H9 (cell line): ENCODE measurements around the gene VEGFD. TPM values are rescaled to one million over a fixed set of nuclear protein-coding genes. Genes with fewer than 3 reads are reported as not detected.

ENCODE experiments used
- DNase-seq: peaks from one replicate; pipeline ENCODE4 v3.0.0-alpha.2; 2017
- H2AFZ ChIP-seq: one replicate; pipeline ENCODE4 v1.6.1; 2013; ENCODE audit warnings: mild to moderate bottlenecking, low read length, control low read depth, moderate library complexity
- H2AK5ac ChIP-seq: 2 replicates; pipeline ENCODE4 v1.6.1; 2013; ENCODE audit warnings: low read length, control low read depth, mixed read lengths; ENCODE audit not compliant: insufficient read length
- H2BK120ac ChIP-seq: one replicate; pipeline ENCODE4 v1.6.1; 2013; ENCODE audit warnings: low read depth, mild to moderate bottlenecking, low read length, control low read depth, inconsistent platforms; ENCODE audit not compliant: poor library complexity, severe bottlenecking
- H2BK12ac ChIP-seq: 2 replicates; pipeline ENCODE4 v1.6.1; 2013; ENCODE audit warnings: low read length, control low read depth, mixed read lengths, low read depth; ENCODE audit not compliant: insufficient read length
- H2BK15ac ChIP-seq: 2 replicates; pipeline ENCODE4 v1.6.1; 2013; ENCODE audit warnings: low read depth, low read length, control low read depth
- H2BK20ac ChIP-seq: one replicate; pipeline ENCODE4 v1.6.1; 2013; ENCODE audit warnings: low read depth, mild to moderate bottlenecking, low read length, control low read depth, inconsistent platforms; ENCODE audit not compliant: poor library complexity, severe bottlenecking
- H2BK5ac ChIP-seq: 2 replicates; pipeline ENCODE4 v1.6.1; 2013; ENCODE audit warnings: low read length, control low read depth, mixed read lengths; ENCODE audit not compliant: insufficient read length
- H3K14ac ChIP-seq: 2 replicates; pipeline ENCODE4 v1.6.1; 2013; ENCODE audit warnings: low read length, control low read depth; ENCODE audit not compliant: insufficient read depth
- H3K18ac ChIP-seq: 2 replicates; pipeline ENCODE4 v1.6.1; 2013; ENCODE audit warnings: low read depth, mild to moderate bottlenecking, mixed read lengths, low read length, control low read depth; ENCODE audit not compliant: insufficient read length
- H3K23ac ChIP-seq: 2 replicates; pipeline ENCODE4 v1.6.1; 2013; ENCODE audit warnings: low read length, control low read depth, mixed read lengths, low read depth; ENCODE audit not compliant: insufficient read length
- H3K23me2 ChIP-seq: 2 replicates; pipeline ENCODE4 v1.6.1; 2013; ENCODE audit warnings: low read depth, mild to moderate bottlenecking, mixed read lengths, low read length, control low read depth; ENCODE audit not compliant: insufficient read length, poor library complexity, severe bottlenecking
- H3K27ac ChIP-seq: 2 replicates; pipeline ENCODE4 v1.5.1; 2013; ENCODE audit warnings: low read length, control low read depth, mixed read lengths, low read depth; ENCODE audit not compliant: insufficient read length
- H3K27me3 ChIP-seq: 2 replicates; pipeline ENCODE4 v1.6.1; 2013; ENCODE audit warnings: low read length, control low read depth, inconsistent platforms; ENCODE audit not compliant: insufficient read depth
- H3K4ac ChIP-seq: 2 replicates; pipeline ENCODE4 v1.6.1; 2013; ENCODE audit warnings: low read depth, mild to moderate bottlenecking, control low read depth, inconsistent platforms, low read length, moderate library complexity
- H3K4me1 ChIP-seq: 2 replicates; pipeline ENCODE4 v1.6.1; 2013; ENCODE audit warnings: low read length, control low read depth, inconsistent platforms; ENCODE audit not compliant: insufficient read depth
- H3K4me2 ChIP-seq: 2 replicates; pipeline ENCODE4 v1.6.1; 2013; ENCODE audit warnings: low read length, control low read depth, mixed read lengths; ENCODE audit not compliant: insufficient read length, insufficient read depth
- H3K56ac ChIP-seq: 2 replicates; pipeline ENCODE4 v1.6.1; 2013; ENCODE audit warnings: low read depth, mild to moderate bottlenecking, mixed read lengths, low read length, control low read depth; ENCODE audit not compliant: insufficient read length
- H3K79me1 ChIP-seq: 2 replicates; pipeline ENCODE4 v1.6.1; 2013; ENCODE audit warnings: low read depth, mild to moderate bottlenecking, moderate library complexity, low read length, control low read depth, inconsistent platforms; ENCODE audit not compliant: insufficient read depth, poor library complexity, severe bottlenecking
- H3K79me2 ChIP-seq: 2 replicates; pipeline ENCODE4 v1.6.1; 2013; ENCODE audit warnings: low read length, control low read depth, inconsistent platforms; ENCODE audit not compliant: insufficient read depth
- H3K9ac ChIP-seq: 2 replicates; pipeline ENCODE4 v1.6.1; 2013; ENCODE audit warnings: low read length, control low read depth, mixed read lengths; ENCODE audit not compliant: insufficient read length; ENCODE audit errors: extremely low read depth
- H3K9me3 ChIP-seq: one replicate; pipeline ENCODE4 v1.6.1; 2013; ENCODE audit warnings: low read depth, low read length, inconsistent platforms; ENCODE audit not compliant: control insufficient read depth
- H3T11ph ChIP-seq: one replicate; pipeline ENCODE4 v1.6.1; 2013; ENCODE audit warnings: mild to moderate bottlenecking, low read length, control low read depth, inconsistent platforms
- H4K20me1 ChIP-seq: one replicate; pipeline ENCODE4 v1.6.1; 2013; ENCODE audit not compliant: control insufficient read depth, insufficient read length, insufficient read depth
- H4K5ac ChIP-seq: 2 replicates; pipeline ENCODE4 v1.6.1; 2013; ENCODE audit warnings: low read depth, mild to moderate bottlenecking, mixed read lengths, low read length, control low read depth; ENCODE audit not compliant: insufficient read length
- H4K8ac ChIP-seq: replicated peaks from 2 replicates; pipeline ENCODE4 v1.6.1; 2013; ENCODE audit warnings: low read length, control low read depth, mixed read lengths, low read depth; ENCODE audit not compliant: insufficient read length
- H4K91ac ChIP-seq: 2 replicates; pipeline ENCODE4 v1.6.1; 2013; ENCODE audit warnings: low read depth, mild to moderate bottlenecking, moderate library complexity, mixed read lengths, low read length, control low read depth; ENCODE audit not compliant: insufficient read length
- H3K27ac Mint-ChIP-seq, 3 experiments: 2 replicates in 2 of 3; 3 replicates in 1 of 3; pipeline ENCODE4 v1.8.0; 2020 to 2021; ENCODE audit warnings: mixed read lengths in 3 of 3, mild to moderate bottlenecking in 1 of 3, moderate library complexity in 1 of 3
- H3K27me3 Mint-ChIP-seq: 2 replicates; pipeline ENCODE4 v1.8.0; 2021; ENCODE audit warnings: low read depth, mild to moderate bottlenecking, moderate library complexity, mixed read lengths
- H3K36me3 Mint-ChIP-seq, 3 experiments: 2 replicates in 2 of 3; 3 replicates in 1 of 3; pipeline ENCODE4 v1.8.0; 2020 to 2021; ENCODE audit warnings: low read depth in 3 of 3, mixed read lengths in 3 of 3; ENCODE audit not compliant: insufficient read depth in 1 of 3
- H3K4me1 Mint-ChIP-seq, 2 experiments: 2 replicates each; pipeline ENCODE4 v1.8.0; 2020; ENCODE audit warnings: mixed read lengths in 2 of 2
- H3K4me3 Mint-ChIP-seq, 2 experiments: 2 replicates in 1 of 2; 3 replicates in 1 of 2; pipeline ENCODE4 v1.8.0; 2020 to 2021; ENCODE audit warnings: mild to moderate bottlenecking in 2 of 2, mixed read lengths in 2 of 2, moderate library complexity in 1 of 2
- H3K9me3 Mint-ChIP-seq, 2 experiments: 2 replicates in 1 of 2; 3 replicates in 1 of 2; pipeline ENCODE4 v1.8.0; 2020; ENCODE audit warnings: mild to moderate bottlenecking in 2 of 2, mixed read lengths in 2 of 2, moderate library complexity in 1 of 2
- CTCF ChIP-seq: fragments of 200-600 bp; sonication (generic); conservative IDR thresholded peaks from 3 replicates; pipeline ENCODE4 v1.8.0; 2021; ENCODE audit warnings: antibody characterized with exemption, mild to moderate bottlenecking
- WGBS: extraction: QIAGEN DNeasy Blood & Tissue Kit; methylation state at CpG from one replicate; pipeline ENCODE4 v1.1.7; 2013; ENCODE audit warnings: missing lambda C conversion rate, low lambda C conversion rate, mixed read lengths; ENCODE audit not compliant: insufficient read length; ENCODE audit errors: extremely low coverage; 5-methylcytosine and 5-hydroxymethylcytosine counted together
- total RNA-seq: library from RNA; stranded (reverse); gene quantifications from 2 replicates; pipeline ENCODE4 v1.2.1, GENCODE V29; 2021

VEGFD gene
- total RNA-seq, 1 experiment from 2014 or later, result 0.11 TPM

GRCh38 chrX:15418041-15418706 lies 34.0 kb upstream of the VEGFD start:
- H3K36me3 Mint-ChIP-seq, result peaks cover 12 to 23% (median 13%) of the 10 kb centered on the region in 3 experiments
- peaks cover 7% of the 10 kb centered on the region for H3K9me3 ChIP-seq
- peaks cover 8 to 9% of the 10 kb centered on the region in 2 experiments for H3K9me3 Mint-ChIP-seq
- no peak overlapping the region for H2AK5ac ChIP-seq
- H4K91ac ChIP-seq, result no peak overlapping the region
- no peak overlapping the region for H2BK120ac ChIP-seq
- H4K8ac ChIP-seq, result no peak overlapping the region
- H3K14ac ChIP-seq, result no peak overlapping the region
- no peak overlapping the region for H3K4ac ChIP-seq
- H3K79me1 ChIP-seq, result no peaks in the 10 kb centered on the region
- no peak overlapping the region for H4K5ac ChIP-seq
- H3K23ac ChIP-seq, result no peak overlapping the region
- H3K9ac ChIP-seq, result no peak overlapping the region
- H3K27ac Mint-ChIP-seq, result no peak overlapping the region
- WGBS, result no CpG with 5 or more reads among the region's 6 CpGs
- no peak overlapping the region for H3K56ac ChIP-seq
- H3K4me1 Mint-ChIP-seq, result peaks cover 5 to 6% of the 10 kb centered on the region in 2 experiments; a peak in 2 of 4 replicates
- no peaks in the 10 kb centered on the region for H3K23me2 ChIP-seq
- no peak for DNase-seq
- H3K27me3 Mint-ChIP-seq, result no peaks in the 10 kb centered on the region
- H3T11ph ChIP-seq, result no peak overlapping the region
- no peak overlapping the region for H2BK20ac ChIP-seq
- no peak overlapping the region for H2BK15ac ChIP-seq
- no peak overlapping the region for H3K27ac ChIP-seq
- no peak for TF ChIP-seq CTCF
- H3K79me2 ChIP-seq, result no peaks in the 10 kb centered on the region
- no peak overlapping the region for H3K4me2 ChIP-seq
- no peaks in the 10 kb centered on the region for H4K20me1 ChIP-seq
- no peak overlapping the region for H2BK5ac ChIP-seq
- H3K4me1 ChIP-seq, result no peaks in the 10 kb centered on the region
- no peak overlapping the region for H2BK12ac ChIP-seq
- H3K27me3 ChIP-seq, result no peaks in the 10 kb centered on the region
- H3K18ac ChIP-seq, result no peak overlapping the region
- no peak overlapping the region for H3K4me3 Mint-ChIP-seq
- no peak overlapping the region for H2AFZ ChIP-seq
